ENCODE measurements around the gene ZMIZ1. TPM values are rescaled to one million over a fixed set of nuclear protein-coding genes. Genes with fewer than 3 reads are reported as not detected.
"Not testable (repeated sequence)": the region's sequence is repeated elsewhere in the genome, so short reads cannot be mapped to it uniquely, and the experiment has no call there.

The ZMIZ1 gene
- total RNA-seq, 1 donor from 2014 or later, result 107 TPM

- no peak for DNase-seq (ENCODE audit: low spot score)
These were observed 37.0 kb upstream of the ZMIZ1 start for GRCh38 chr10:79031723-79032122.

GRCh38 chr10:79034271-79034876, 34.4 kb upstream of the ZMIZ1 start:
- no peak for DNase-seq (ENCODE audit: low spot score)

GRCh38 chr10:79036416-79036815, 32.4 kb upstream of the ZMIZ1 start:
- not testable (repeated sequence) for DNase-seq (ENCODE audit: low spot score)

GRCh38 chr10:79038104-79038840, 30.5 kb upstream of the ZMIZ1 start:
- no peak for DNase-seq (ENCODE audit: low spot score)

GRCh38 chr10:79038841-79039201, 29.9 kb upstream of the ZMIZ1 start:
- no peak for DNase-seq (ENCODE audit: low spot score)

GRCh38 chr10:79042639-79043411, 25.9 kb upstream of the ZMIZ1 start:
- no peak for DNase-seq (ENCODE audit: low spot score)

- no peak for DNase-seq (ENCODE audit: low spot score)
These were observed 24.6 kb upstream of the ZMIZ1 start for GRCh38 chr10:79044036-79044632.

- DNase-seq (ENCODE audit: low spot score), result no peak
These were observed 23.9 kb upstream of the ZMIZ1 start for GRCh38 chr10:79044846-79045245.

GRCh38 chr10:79045566-79046175, 23.1 kb upstream of the ZMIZ1 start:
- DNase-seq (ENCODE audit: low spot score), result no peak

- no peak for DNase-seq (ENCODE audit: low spot score)
These were observed 22.4 kb upstream of the ZMIZ1 start for GRCh38 chr10:79046326-79046725.

GRCh38 chr10:79046741-79047583, 21.8 kb upstream of the ZMIZ1 start:
- DNase-seq (ENCODE audit: low spot score), result no peak

GRCh38 chr10:79047584-79047874, 21.2 kb upstream of the ZMIZ1 start:
- no peak for DNase-seq (ENCODE audit: low spot score)

GRCh38 chr10:79047875-79048638, 20.7 kb upstream of the ZMIZ1 start:
- DNase-seq (ENCODE audit: low spot score), result no peak

GRCh38 chr10:79048639-79049550, 19.9 kb upstream of the ZMIZ1 start:
- no peak for DNase-seq (ENCODE audit: low spot score)

GRCh38 chr10:79049931-79050895, 18.6 kb upstream of the ZMIZ1 start:
- no peak for DNase-seq (ENCODE audit: low spot score)

GRCh38 chr10:79050896-79051555, 17.7 kb upstream of the ZMIZ1 start:
- no peak for DNase-seq (ENCODE audit: low spot score)

- no peak for DNase-seq (ENCODE audit: low spot score)
These were observed 17.0 kb upstream of the ZMIZ1 start for GRCh38 chr10:79051766-79052165.

All from mucosa of gallbladder (tissue), 1 donor.